Measurements from ENCODE around the gene ID2.

Gene ID2

DNA sequence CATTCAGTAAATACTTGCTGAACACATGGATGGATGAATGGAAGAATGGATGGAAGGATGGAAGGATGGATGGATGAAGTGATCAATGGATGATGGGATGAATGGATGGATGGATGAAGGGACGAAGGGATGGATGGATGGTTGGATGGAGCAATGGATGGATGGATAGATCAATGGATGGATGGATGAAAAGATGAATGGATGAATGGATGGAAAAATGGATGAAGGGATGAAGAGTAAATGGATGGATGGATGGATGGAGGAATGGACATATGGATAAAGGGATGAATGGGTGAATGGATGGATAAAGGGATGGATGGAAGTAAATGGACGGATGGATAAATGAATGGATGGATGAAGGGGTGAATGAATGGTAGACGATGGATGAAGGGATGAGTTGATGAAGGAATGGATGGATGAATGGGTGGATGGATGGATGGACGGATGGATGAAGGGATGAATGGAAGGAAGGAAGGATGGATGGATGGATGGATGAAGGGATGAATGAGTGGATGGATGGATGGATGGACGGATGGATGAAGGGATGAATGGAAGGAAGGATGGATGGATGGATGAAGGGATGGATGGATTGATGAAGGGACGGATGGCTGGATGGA, 13.9 kb upstream of the ID2 start:
- no peak overlapping the region for H3K4me3 ChIP-seq (ENCODE audit: low read depth, low read length)

GRCh38 chr2:8669157-8669817, 12.6 kb upstream of the ID2 start:
- H3K4me3 ChIP-seq (ENCODE audit: low read depth, low read length) = no peak overlapping the region

DNA sequence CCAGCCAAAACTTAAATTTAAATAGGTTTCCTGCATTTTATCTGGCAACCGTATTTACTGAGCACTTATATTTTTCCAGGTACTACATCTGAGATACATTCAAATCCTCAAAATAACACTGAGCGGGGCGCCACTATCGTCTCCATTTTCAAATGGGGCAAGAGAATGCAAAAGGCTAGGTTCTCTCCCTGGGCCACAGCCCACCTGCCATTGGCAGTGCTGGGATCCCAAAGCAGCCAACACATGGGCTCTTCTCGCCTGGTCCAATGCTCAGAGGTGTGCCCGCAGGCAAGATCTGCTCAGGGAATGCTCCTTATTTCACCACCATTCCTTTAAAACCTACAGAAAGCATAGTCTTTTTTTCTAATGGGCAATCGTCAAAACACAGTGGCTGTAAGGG, 11.3 kb upstream of the ID2 start:
- H3K4me3 ChIP-seq (ENCODE audit: low read depth, low read length) = no peak overlapping the region

DNA sequence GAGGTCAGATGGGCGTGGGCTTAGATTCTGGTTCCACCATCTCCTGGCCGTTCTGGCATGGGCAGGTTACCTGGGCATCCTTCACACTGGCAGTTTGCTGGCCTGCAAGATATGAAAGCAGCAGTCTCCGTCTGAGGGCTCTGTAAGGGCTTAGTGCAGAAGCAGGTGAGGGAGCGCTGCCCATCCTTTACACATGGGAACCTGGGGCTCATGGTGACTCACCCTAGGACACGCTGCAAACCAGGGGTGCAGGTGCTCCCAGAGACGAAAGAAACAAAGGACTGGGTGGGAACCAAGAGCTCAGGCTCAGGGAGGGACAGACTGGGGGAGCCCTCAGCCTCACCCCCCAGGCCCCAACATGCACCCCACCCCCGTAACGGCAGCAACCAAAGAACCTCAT, 10.7 kb upstream of the ID2 start:
- no peak overlapping the region for H3K4me3 ChIP-seq (ENCODE audit: low read depth, low read length)

- no peak overlapping the region for H3K4me3 ChIP-seq (ENCODE audit: low read depth, low read length)
Measured at GRCh38 chr2:8671802-8672201, 10.1 kb upstream of the ID2 start.

DNA sequence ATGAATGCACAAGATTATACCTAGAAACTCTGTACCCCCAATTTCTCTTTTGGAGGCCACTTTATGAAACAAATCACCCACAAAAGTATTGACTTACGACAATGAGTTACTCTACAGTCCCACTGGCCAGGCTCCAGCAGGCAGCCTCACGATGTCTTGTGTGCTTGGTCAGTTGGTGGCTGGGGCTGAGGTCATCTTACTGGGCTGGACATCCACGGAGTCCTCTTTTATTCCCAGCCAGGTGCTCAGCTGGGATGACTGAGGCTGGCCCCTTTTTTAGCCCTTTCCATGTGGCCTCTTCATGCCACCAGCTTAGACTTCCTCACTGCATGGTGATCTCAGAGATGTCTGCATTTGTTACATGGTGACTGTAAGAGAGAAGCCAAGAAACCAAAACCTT, 8.9 kb upstream of the ID2 start:
- H3K4me3 ChIP-seq (ENCODE audit: low read depth, low read length) = no peak overlapping the region

DNA sequence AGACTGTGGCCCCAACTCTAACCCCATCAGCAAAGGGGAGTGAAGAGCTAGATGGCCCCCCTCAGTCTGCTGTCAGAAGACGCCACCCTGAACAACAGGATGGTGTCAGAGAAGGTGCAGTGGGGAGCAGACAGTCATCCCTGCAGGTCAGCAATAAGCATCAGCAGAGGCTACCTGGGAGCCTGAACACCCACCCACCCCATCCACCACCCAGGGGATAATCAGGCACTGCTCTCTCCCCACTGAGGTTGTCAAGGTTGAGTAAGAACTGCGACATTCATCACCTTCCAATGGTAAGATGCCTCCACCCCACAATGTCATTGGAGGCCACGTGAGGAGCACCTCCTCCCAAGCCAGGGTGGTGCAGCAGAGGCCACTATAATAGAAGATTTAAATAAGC, 8.5 kb upstream of the ID2 start:
- no peak overlapping the region for H3K4me3 ChIP-seq (ENCODE audit: low read depth, low read length)

DNA sequence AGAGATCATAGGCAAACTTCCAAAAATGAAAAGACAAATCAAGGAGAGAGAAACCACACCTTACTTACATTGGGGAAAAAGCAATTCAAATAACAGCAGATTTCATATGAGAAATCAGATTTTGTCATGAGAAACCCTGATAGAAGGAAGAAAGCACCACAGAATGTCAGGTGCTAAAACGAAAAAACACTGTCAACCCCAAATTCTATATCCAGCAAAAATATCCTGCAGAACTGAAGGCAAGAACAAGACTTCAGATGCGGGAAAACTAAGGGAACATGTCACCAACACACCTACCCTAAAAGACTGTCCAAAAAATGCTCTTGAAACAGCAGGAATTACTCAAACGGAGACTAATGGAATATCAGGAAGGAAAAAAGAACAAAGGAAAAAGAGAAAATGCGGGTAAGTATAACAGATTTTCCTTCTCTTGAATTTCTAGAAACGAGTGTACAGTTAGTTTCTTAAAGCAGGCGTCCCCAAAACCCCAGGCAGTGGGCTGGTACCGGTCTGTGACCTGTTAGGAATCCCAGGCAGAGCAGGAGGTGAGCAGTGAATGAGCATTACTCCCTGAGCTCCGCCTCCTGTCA, 7.3 kb upstream of the ID2 start:
- no peak overlapping the region for H3K4me3 ChIP-seq (ENCODE audit: low read depth, low read length)

DNA sequence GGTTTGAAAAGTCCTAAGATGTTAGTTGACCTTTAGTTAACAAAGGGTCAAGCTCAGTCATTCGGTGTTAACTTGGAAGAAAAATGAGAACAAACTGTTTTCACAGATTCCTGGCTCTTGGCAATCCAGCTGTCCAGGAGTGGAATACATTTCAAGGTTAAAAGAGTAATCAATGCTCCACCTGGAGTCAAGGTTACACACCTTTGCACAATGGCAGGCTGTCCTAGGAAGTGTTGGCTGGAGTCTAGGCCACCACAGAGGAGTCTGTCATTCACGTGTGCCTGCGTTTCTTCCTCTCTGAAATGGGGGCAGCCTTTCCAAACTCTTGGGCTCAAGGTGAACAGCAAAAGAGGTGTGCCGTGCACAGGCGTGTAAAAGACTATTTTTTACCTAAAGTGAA, 6.3 kb upstream of the ID2 start:
- no peak overlapping the region for H3K4me3 ChIP-seq (ENCODE audit: low read depth, low read length)

DNA sequence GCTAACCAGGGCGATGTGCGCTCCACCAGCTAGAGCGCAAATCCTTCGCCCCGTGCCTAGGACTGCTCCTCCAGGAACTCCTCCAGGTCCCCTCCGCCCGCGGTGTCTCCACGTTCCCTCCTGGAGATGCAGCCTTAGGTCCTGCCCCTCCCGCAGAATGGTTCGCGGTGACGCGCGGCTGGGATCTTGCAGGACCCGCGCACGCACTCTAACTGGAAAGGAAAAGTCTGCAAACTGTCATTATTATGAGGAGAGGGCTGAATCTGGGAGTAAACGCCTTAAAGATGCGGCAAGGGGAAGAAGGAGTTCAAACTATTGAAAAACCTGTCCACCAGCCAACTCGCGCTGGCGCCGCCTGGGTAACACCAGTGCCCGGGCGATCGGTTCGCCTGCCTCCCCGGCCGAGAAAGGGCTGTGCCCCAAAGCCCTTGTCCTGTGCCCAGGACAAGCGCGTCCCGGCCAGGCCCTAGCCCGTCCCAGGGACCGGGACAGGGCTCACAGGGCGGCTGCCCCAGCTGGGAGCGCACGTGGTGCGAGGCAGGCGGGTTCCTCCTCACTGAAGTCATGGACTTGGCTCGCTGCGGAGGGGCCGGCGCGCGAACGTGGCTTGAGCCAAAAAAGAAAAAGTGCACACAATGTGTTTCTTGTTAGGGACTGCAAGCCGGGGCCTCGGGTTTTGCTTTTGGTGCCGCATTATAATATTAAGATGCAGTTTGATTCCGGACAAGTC, 5.5 kb upstream of the ID2 start:
- H3K4me3 ChIP-seq (ENCODE audit: low read depth, low read length) = peak overlapping the region; percentile 13

DNA sequence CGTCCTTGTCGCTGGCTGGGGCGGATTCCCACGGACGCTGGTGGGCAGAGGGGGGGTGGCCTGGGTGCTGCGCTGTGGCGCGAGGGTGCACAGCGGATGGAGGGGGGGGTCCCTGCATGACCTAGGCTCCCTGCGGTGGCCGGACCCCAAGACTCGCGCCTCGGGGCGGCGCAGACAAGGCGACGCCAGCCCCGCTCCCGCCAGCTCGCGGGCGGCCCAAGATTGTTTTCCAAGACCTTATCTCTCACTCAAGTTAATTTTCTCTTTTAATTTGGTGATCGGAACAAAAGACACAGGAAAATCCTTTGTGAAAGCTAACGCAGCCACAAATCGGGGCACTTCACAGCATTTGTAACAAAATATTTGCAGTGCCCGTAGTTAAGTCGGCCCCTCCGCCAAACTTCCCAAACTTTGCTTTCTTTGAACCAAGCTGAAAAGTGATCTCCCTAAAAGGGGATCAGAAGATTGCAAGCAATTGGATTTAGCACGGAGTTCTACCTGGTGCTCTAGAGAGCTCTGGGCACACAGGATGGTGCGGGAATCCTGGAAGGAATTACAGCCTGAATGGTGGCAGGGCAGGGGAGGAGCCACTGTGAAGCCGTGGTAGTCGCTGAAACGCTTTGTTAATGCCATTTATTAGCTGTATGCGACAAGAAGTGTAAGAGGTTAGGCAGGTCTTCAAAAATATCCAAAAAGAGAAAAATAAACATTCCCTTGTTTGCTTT, 4.8 kb upstream of the ID2 start:
- H3K4me3 ChIP-seq (ENCODE audit: low read depth, low read length) = peak overlapping the region; percentile 27

- H3K4me3 ChIP-seq (ENCODE audit: low read depth, low read length) = peak overlapping the region; percentile 30
Measured at GRCh38 chr2:8677646-8678592, 3.9 kb upstream of the ID2 start.

GRCh38 chr2:8678731-8679566, 2.9 kb upstream of the ID2 start:
- H3K4me3 ChIP-seq (ENCODE audit: low read depth, low read length) = peak overlapping the region; percentile 14

DNA sequence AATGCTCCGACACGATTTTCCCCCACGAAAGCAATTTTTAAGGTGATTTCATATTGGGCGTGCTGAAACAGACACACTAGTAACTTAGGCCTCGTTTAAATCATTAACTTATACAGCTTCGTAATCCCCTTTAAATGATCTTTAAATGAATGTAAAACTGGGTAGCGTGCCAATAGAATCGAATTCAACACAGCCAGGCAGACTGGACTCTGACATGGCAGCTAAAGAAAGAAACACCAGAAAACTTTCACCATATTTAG, 2.4 kb upstream of the ID2 start:
- peak overlapping the region; percentile 14 for H3K4me3 ChIP-seq (ENCODE audit: low read depth, low read length)

DNA sequence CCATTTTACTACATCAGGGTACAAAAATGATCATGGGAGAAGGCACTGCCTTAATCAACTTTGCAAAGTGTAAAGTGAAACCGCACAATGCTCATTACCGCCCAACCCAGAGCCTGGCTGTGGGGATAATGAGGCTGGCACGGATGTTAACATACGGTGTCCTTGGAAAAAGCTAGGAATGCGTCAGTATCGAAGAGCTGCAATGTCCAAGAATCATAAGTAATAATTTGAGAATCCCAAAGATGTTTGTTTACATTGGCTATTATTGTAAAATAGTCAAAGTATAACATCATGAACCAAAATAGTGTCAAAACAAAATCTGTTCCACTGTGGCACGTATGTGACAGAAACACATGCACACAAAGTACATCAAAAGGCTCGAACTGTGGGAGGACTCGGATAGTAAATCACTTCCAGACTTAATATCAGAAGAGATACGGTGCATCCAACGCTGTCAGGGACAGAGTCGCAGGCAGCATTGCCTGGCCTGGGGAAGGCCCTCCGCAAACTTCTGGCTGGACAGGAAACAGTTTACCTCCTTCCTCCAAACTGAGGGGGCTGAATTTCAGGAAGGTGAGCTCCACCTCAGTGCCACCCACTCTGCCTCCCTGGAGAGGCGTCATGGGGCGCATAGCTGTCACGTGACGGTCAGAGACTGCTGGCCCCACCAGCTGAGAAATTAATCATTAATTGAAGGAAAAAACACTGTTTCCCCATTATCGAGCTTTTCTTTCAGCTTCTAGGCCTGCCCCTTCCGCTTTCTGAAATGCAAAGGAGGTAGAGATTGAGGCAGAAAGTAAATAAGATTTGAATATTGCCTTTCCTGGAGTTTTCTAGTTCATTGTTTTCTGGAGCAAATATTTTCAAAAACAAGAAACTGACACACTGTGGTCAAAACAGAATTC, 1.8 kb upstream of the ID2 start:
- no peak overlapping the region for H3K4me3 ChIP-seq (ENCODE audit: low read depth, low read length)

DNA sequence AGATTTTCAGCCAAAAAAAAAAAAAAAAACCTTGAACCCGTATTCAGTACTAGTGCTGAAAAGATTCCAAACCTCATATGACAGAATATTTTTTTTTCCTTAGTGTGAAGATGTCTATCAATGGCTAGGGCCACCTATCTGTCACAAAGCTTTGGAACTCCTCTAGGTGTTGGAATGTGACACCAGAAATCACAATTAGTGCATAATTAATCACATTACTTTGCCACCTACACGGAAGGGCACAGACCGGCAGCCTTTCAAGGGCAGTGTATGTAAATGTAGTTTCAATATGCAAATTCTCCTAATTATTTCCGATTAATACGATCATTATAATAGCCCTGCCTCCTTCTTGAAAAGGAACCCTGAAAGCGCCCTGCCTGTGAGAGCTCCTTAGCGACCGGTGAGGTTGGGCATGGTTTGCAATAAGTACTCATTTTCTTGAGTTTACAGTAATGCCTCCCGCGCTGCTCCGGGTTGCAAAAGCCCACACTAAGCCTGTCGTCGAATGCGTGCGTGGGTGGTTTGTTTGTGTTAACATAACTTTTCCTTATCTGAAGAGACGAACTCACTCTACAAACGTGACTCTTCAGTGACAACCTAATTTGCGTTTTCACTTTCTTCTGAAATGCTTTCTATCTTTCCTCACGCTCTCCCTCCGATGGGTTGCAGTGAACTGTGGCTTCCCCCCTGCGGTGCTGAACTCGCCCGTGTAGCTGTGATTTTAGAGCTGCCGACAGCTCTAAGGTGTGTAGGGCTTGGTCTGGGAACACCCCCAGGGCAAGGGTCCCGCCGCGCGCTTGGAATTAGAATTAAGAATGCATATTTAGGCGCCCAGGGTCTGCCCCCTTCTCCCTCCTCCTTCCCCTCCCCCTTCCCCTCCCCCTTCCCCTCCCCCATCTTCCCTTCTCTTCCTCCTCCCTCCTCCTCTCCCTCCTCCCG, 765 bp upstream of the ID2 start:
- peak overlapping the region; percentile 25 for H3K4me3 ChIP-seq (ENCODE audit: low read depth, low read length)

All from iPS-11a (cell line).